Measurements from ENCODE around the gene VPS8. TPM values are rescaled to one million over a fixed set of nuclear protein-coding genes. Genes with fewer than 3 reads are reported as not detected.
"Not testable (repeated sequence)": the region's sequence is repeated elsewhere in the genome, so short reads cannot be mapped to it uniquely, and the experiment has no call there.

VPS8 gene
- total RNA-seq, 1 donor from 2014 or later, result 40.1 TPM

GRCh38 chr3:184932777-184933176 is 120.8 kb downstream of the VPS8 start:
- H3K36me3 Mint-ChIP-seq (ENCODE audit: low read depth), result peaks cover 29% of the 10 kb centered on the region
- H3K4me3 Mint-ChIP-seq (ENCODE audit: low read depth), result no peak overlapping the region
- H3K27me3 Mint-ChIP-seq (ENCODE audit: low read depth), result no peaks in the 10 kb centered on the region
- H3K4me1 Mint-ChIP-seq (ENCODE audit: low read depth), result no peaks in the 10 kb centered on the region
- DNase-seq (ENCODE audit: low spot score), result no peak
- H3K9me3 Mint-ChIP-seq, result no peaks in the 10 kb centered on the region
- intact Hi-C loops (cut with micrococcal nuclease), result no loop called here
- no peak overlapping the region for H3K27ac Mint-ChIP-seq

- intact Hi-C loops (cut with micrococcal nuclease), result no loop called here
- no peak for DNase-seq (ENCODE audit: low spot score)
- Mint-ChIP-seq H3K27me3 (ENCODE audit: low read depth) (no peaks in the 10 kb centered on the region), H3K27ac (no peak overlapping the region), H3K36me3 (ENCODE audit: low read depth) (peaks cover 22% of the 10 kb centered on the region), H3K4me1 (ENCODE audit: low read depth) (no peaks in the 10 kb centered on the region), H3K9me3 (no peaks in the 10 kb centered on the region), H3K4me3 (ENCODE audit: low read depth) (no peak overlapping the region)
These were observed 125.6 kb downstream of the VPS8 start for GRCh38 chr3:184937611-184938010.

DNA sequence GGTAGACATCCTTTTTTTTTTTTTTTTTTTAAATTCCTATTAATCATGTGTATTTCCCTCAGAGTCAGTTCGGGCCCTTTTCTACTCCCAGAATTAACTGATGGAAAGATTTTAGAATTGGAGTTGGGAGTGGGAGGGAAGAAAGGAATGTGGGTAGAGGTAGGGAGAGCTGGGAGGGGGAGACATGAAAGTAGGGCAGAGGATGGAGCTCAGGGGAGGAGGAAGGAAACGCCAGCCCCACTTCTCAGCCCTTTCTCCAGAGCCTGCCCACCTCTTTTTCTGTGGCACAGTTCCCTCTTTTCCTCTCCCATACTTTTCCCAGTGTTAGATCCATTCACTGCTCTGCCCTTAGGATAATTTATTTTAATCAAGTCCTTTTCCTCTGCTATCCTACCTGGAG is 129.4 kb downstream of the VPS8 start:
- peaks cover 14% of the 10 kb centered on the region for H3K36me3 Mint-ChIP-seq (ENCODE audit: low read depth)
- H3K27ac Mint-ChIP-seq, result no peak overlapping the region

DNA sequence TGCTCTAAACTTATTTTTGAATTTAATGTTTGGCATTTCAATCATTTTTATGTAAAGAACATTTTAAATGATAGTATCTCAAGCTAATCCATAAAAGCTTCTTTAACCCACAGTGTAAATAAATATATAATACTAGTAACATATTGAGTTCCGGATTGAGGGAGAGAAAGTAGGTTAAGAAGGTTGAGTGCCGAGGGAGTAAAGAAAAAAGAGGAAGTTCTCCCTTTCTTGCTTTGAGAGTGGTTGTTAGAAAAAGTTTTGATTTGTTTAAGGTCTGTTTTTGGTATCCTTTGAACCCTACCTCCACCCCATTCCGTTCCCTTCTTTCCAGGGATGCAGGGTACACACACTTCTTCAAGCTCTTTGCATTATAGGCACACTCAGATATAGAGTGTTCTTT is 130.8 kb downstream of the VPS8 start:
- no peak for DNase-seq (ENCODE audit: low spot score)
- no peak overlapping the region for H3K4me3 Mint-ChIP-seq (ENCODE audit: low read depth)
- no peak overlapping the region for H3K27ac Mint-ChIP-seq
- intact Hi-C loops (cut with micrococcal nuclease), result no loop called here
- H3K4me1 Mint-ChIP-seq (ENCODE audit: low read depth), result no peaks in the 10 kb centered on the region
- H3K27me3 Mint-ChIP-seq (ENCODE audit: low read depth), result no peaks in the 10 kb centered on the region
- peaks cover 9% of the 10 kb centered on the region for H3K36me3 Mint-ChIP-seq (ENCODE audit: low read depth)
- no peaks in the 10 kb centered on the region for H3K9me3 Mint-ChIP-seq

More for the DNA sequence above, 129.4 kb downstream of the VPS8 start:
- Mint-ChIP-seq H3K4me1 (ENCODE audit: low read depth) (no peaks in the 10 kb centered on the region), H3K27me3 (ENCODE audit: low read depth) (no peaks in the 10 kb centered on the region), H3K9me3 (no peaks in the 10 kb centered on the region), H3K4me3 (ENCODE audit: low read depth) (no peak overlapping the region)
- no peak for DNase-seq (ENCODE audit: low spot score)
- intact Hi-C loops (cut with micrococcal nuclease), result no loop called here

GRCh38 chr3:184944241-184944640 is 132.3 kb downstream of the VPS8 start:
- no peaks in the 10 kb centered on the region for H3K27me3 Mint-ChIP-seq (ENCODE audit: low read depth)
- intact Hi-C loops (cut with micrococcal nuclease), result no loop called here
- H3K4me3 Mint-ChIP-seq (ENCODE audit: low read depth), result no peak overlapping the region
- no peak overlapping the region for H3K27ac Mint-ChIP-seq
- no peak for DNase-seq (ENCODE audit: low spot score)
- H3K9me3 Mint-ChIP-seq, result no peaks in the 10 kb centered on the region
- H3K4me1 Mint-ChIP-seq (ENCODE audit: low read depth), result no peaks in the 10 kb centered on the region
- peaks cover 8% of the 10 kb centered on the region for H3K36me3 Mint-ChIP-seq (ENCODE audit: low read depth)

DNA sequence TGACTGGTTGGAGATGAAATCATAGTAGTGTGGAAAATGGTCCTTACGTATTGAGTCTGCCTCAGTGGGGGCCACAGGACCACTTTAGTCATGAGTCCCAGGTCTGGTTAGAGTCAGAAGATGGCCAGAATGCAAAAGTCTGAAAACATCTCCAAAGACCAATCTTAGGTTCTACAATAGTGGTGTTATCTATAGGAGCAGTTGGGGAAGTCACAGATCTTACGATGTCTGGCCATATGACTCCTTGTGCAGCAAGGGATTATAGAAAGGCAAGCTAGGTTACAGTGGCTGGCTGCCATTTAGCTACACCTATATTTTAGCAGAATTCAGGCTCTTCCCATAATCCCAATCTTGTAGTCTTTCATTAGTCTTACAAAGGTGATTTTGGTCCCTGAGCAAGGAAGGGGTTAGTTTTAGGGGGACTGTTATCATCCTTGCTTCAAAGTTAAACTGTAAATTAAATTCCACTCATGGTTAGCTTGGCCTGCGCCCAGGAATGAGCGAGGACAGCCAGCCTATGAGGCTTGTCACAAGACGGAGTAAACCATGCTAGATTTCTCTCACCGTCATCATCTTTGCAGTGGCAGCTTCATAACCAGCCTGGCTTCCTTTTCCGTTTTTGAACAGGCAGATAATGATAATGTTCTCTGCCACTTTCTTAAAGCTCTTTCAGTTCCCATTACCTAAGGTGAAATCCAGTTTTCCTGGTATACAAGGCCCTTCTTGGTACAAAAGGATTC is 134.1 kb downstream of the VPS8 start:
- H3K4me3 Mint-ChIP-seq (ENCODE audit: low read depth), result no peak overlapping the region
- no peaks in the 10 kb centered on the region for H3K27me3 Mint-ChIP-seq (ENCODE audit: low read depth)
- no peaks in the 10 kb centered on the region for H3K9me3 Mint-ChIP-seq
- no peak overlapping the region for H3K27ac Mint-ChIP-seq
- intact Hi-C loops (cut with micrococcal nuclease), result no loop called here
- H3K4me1 Mint-ChIP-seq (ENCODE audit: low read depth), result no peaks in the 10 kb centered on the region
- no peak for DNase-seq (ENCODE audit: low spot score)
- H3K36me3 Mint-ChIP-seq (ENCODE audit: low read depth), result peaks cover 10% of the 10 kb centered on the region

DNA sequence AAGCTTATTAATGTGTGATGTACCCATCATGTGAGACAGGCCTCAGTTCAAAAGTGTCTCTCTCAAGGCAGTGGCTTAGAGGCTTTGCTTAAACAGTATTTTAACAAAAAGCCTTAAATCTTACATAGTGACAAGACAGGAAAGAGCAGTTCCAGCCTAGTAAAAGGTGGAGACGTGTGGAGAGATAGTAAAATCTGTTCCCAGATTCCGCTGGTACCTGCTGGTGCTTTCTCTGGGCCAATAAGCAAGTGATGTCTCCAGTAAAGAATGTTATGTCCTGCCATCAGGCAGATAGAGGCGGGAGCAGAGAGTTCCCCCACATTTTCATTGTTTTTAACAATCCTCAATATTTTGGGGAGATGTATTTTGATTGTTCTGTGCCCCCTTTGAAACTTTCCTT is 135.0 kb downstream of the VPS8 start:
- intact Hi-C loops (cut with micrococcal nuclease), result no loop called here
- Mint-ChIP-seq H3K36me3 (ENCODE audit: low read depth) (peaks cover 10% of the 10 kb centered on the region), H3K4me3 (ENCODE audit: low read depth) (no peak overlapping the region), H3K27ac (no peak overlapping the region), H3K9me3 (no peaks in the 10 kb centered on the region), H3K27me3 (ENCODE audit: low read depth) (no peaks in the 10 kb centered on the region), H3K4me1 (ENCODE audit: low read depth) (no peaks in the 10 kb centered on the region)
- no peak for DNase-seq (ENCODE audit: low spot score)

DNA sequence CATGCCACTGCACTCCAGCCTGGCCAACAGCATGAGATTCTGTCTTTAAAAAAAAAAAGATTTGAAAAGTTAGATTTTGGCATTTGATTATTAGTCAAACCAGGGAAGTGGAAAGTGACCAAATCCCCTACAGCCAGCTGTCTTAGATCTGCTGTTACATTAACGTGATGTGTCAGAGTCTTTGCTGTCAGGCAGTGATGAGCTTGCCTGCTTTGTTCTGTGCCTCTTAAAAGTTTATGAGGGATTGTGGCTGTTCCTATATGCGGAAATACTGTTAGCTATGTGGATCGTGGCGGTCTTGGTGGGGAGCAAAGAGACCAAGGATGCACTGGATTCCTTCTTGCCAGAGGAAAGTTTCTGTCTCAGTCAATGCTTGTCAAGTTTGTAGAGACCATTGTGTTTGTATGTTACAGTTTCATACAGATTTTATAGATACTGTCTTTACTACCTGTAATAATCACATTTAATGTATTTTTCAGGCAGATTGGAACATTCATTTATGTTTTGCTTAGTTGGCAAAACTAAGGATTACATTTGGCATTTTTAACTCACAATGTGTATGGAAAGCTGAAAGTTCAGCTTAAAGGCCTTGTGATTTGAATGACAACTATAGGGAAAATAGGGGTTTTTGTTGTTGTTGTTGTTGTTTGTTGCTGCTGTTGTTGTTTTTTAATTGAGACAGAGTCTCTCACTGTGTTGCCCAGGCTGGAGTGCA is 137.4 kb downstream of the VPS8 start:
- Mint-ChIP-seq H3K27me3 (ENCODE audit: low read depth) (no peaks in the 10 kb centered on the region), H3K4me3 (ENCODE audit: low read depth) (no peak overlapping the region), H3K27ac (no peak overlapping the region), H3K9me3 (no peaks in the 10 kb centered on the region), H3K36me3 (ENCODE audit: low read depth) (peaks cover 13% of the 10 kb centered on the region), H3K4me1 (ENCODE audit: low read depth) (peaks cover 18% of the 10 kb centered on the region)
- intact Hi-C loops (cut with micrococcal nuclease), result no loop called here
- DNase-seq (ENCODE audit: low spot score), result no peak

GRCh38 chr3:184950816-184951215 is 138.8 kb downstream of the VPS8 start:
- not testable (repeated sequence) for H3K27ac Mint-ChIP-seq; H3K27me3 Mint-ChIP-seq (ENCODE audit: low read depth); H3K9me3 Mint-ChIP-seq; DNase-seq (ENCODE audit: low spot score); H3K4me3 Mint-ChIP-seq (ENCODE audit: low read depth)
- Mint-ChIP-seq H3K36me3 (ENCODE audit: low read depth) (peaks cover 13% of the 10 kb centered on the region), H3K4me1 (ENCODE audit: low read depth) (peaks cover 18% of the 10 kb centered on the region)
- intact Hi-C loops (cut with micrococcal nuclease), result loop anchor here (10.0 kb wide), 1 partner anchor 136 kb away; the partner anchor contains the start of gene VPS8

GRCh38 chr3:184952671-184953070 is 140.7 kb downstream of the VPS8 start:
- peaks cover 14% of the 10 kb centered on the region for H3K36me3 Mint-ChIP-seq (ENCODE audit: low read depth)
- H3K27me3 Mint-ChIP-seq (ENCODE audit: low read depth), result no peaks in the 10 kb centered on the region
- peak overlapping the region; percentile 57 for H3K4me3 Mint-ChIP-seq (ENCODE audit: low read depth)
- H3K27ac Mint-ChIP-seq, result peak overlapping the region; percentile 94
- H3K4me1 Mint-ChIP-seq (ENCODE audit: low read depth), result peaks cover 18% of the 10 kb centered on the region
- no peak for DNase-seq (ENCODE audit: low spot score)
- intact Hi-C loops (cut with micrococcal nuclease), result loop anchor here (10.0 kb wide), 1 partner anchor 138 kb away; the partner anchor contains the start of gene VPS8
- no peaks in the 10 kb centered on the region for H3K9me3 Mint-ChIP-seq

DNA sequence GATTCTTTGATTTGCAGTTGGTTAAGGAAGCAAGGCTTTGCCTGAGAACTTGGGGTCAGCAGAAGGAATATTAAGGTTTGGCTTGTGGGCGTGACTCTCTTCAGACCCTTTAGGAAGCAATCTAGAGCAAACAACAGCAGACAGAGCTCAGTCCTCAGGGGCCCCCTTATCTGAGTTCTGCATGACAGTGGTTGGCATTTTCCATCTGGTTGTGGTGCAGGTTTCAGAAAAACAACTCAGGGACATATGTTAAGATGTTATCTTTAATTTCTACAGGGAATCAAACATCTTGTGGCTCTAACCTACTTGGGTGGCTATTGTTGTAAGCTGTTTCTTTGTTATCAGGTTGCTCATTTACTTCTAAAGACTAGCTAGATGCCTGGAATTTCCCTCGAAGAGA is 141.4 kb downstream of the VPS8 start:
- intact Hi-C loops (cut with micrococcal nuclease), result loop anchor here (10.0 kb wide), 1 partner anchor 139 kb away; the partner anchor contains the start of gene VPS8
- H3K4me1 Mint-ChIP-seq (ENCODE audit: low read depth), result peaks cover 18% of the 10 kb centered on the region
- peak overlapping the region; percentile 94 for H3K27ac Mint-ChIP-seq
- H3K27me3 Mint-ChIP-seq (ENCODE audit: low read depth), result no peaks in the 10 kb centered on the region
- no peaks in the 10 kb centered on the region for H3K9me3 Mint-ChIP-seq
- no peak for DNase-seq (ENCODE audit: low spot score)
- peaks cover 21% of the 10 kb centered on the region for H3K36me3 Mint-ChIP-seq (ENCODE audit: low read depth)
- H3K4me3 Mint-ChIP-seq (ENCODE audit: low read depth), result peak overlapping the region; percentile 57

GRCh38 chr3:184954251-184954650 is 142.3 kb downstream of the VPS8 start:
- no peak overlapping the region for H3K27ac Mint-ChIP-seq
- H3K4me1 Mint-ChIP-seq (ENCODE audit: low read depth), result peaks cover 18% of the 10 kb centered on the region
- intact Hi-C loops (cut with micrococcal nuclease), result loop anchor here (10.0 kb wide), 1 partner anchor 139 kb away; the partner anchor contains the start of gene VPS8
- H3K4me3 Mint-ChIP-seq (ENCODE audit: low read depth), result no peak overlapping the region
- no peaks in the 10 kb centered on the region for H3K27me3 Mint-ChIP-seq (ENCODE audit: low read depth)
- H3K9me3 Mint-ChIP-seq, result no peaks in the 10 kb centered on the region
- peaks cover 26% of the 10 kb centered on the region for H3K36me3 Mint-ChIP-seq (ENCODE audit: low read depth)
- DNase-seq (ENCODE audit: low spot score), result no peak

DNA sequence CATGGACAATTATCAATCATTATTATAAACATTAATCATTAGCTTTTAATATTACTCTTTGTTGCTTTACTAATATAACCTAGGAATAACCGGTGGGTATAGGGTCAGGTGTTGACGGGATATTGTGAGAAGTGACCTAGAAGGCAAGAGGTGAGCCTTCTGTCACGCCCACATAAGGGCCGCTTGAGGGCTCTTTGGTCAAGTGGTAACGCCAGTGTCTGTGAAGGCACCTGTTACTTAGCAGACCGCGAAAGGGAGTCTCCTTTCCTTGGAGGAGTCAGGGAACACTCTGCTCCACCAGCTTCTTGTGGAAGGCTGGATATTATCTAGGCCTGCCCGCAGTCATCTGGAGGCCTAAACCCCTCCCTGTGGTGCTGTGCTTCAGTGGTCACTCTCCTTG is 142.9 kb downstream of the VPS8 start:
- not testable (repeated sequence) for H3K4me3 Mint-ChIP-seq (ENCODE audit: low read depth); H3K27me3 Mint-ChIP-seq (ENCODE audit: low read depth); DNase-seq (ENCODE audit: low spot score); H3K27ac Mint-ChIP-seq; H3K9me3 Mint-ChIP-seq
- H3K4me1 Mint-ChIP-seq (ENCODE audit: low read depth), result peaks cover 18% of the 10 kb centered on the region
- intact Hi-C loops (cut with micrococcal nuclease), result loop anchor here (10.0 kb wide), 1 partner anchor 140 kb away; the partner anchor contains the start of gene VPS8
- H3K36me3 Mint-ChIP-seq (ENCODE audit: low read depth), result peaks cover 22% of the 10 kb centered on the region

Measured in activated T-helper 2 cell treated with anti-CD3 and anti-CD28 coated beads, Interferon-gamma antibody, Interleukin-2, Interleukin-4, amounts not matched to agents 10 μg/mL and 5 μg/mL and 100 μg/mL, durations not matched to agents 14 hours and 24 hours and 36 hours (primary cell).